Activated CD4-positive, alpha-beta memory T cell treated with anti-CD3 and anti-CD28 coated beads for 36 hours (primary cell): ENCODE measurements around the gene CARM1. TPM values are rescaled to one million over a fixed set of nuclear protein-coding genes. Genes with fewer than 3 reads are reported as not detected.

Experiments
- CTCF ChIA-PET: fragments of 350-600 bp; sonication (Branson Sonifier 250); formaldehyde crosslinking; loops from one replicate; lab custom pipeline; 2021; ENCODE audit warnings: antibody characterized with exemption, inconsistent platforms; lab: Charles Lee
- POLR2A ChIA-PET: fragments of 350-600 bp; sonication (Branson Sonifier 250); formaldehyde crosslinking; loops from one replicate; lab custom pipeline; 2021; ENCODE audit warnings: antibody characterized with exemption; lab: Charles Lee
- DNase-seq: peaks from one replicate; pipeline ENCODE4 v3.0.0-alpha.2; 2020
- H3K27ac Mint-ChIP-seq: one replicate; pipeline ENCODE4 v1.8.0; 2021; ENCODE audit warnings: mixed read lengths
- H3K27me3 Mint-ChIP-seq: one replicate; pipeline ENCODE4 v1.8.0; 2021; ENCODE audit warnings: mixed read lengths
- H3K36me3 Mint-ChIP-seq: one replicate; pipeline ENCODE4 v1.8.0; 2021; ENCODE audit warnings: mixed read lengths
- H3K4me1 Mint-ChIP-seq: one replicate; pipeline ENCODE4 v1.8.0; 2021; ENCODE audit warnings: low read depth, mixed read lengths
- H3K4me3 Mint-ChIP-seq: one replicate; pipeline ENCODE4 v1.8.0; 2021; ENCODE audit warnings: mild to moderate bottlenecking, mixed read lengths
- H3K9me3 Mint-ChIP-seq: one replicate; pipeline ENCODE4 v1.8.0; 2021; ENCODE audit warnings: mixed read lengths
- intact Hi-C: fragments of 100-400 bp; cut with micrococcal nuclease; formaldehyde crosslinking; loops from one replicate; pipeline ENCODE4 v1.15.1; 2023
- total RNA-seq, 2 experiments: library from RNA; stranded (reverse); gene quantifications; one replicate each; pipeline ENCODE4 v1.2.3, GENCODE V29; 2021

Gene CARM1
- total RNA-seq, 2 experiments from 2014 or later: 75.0 to 78.3 TPM

DNA sequence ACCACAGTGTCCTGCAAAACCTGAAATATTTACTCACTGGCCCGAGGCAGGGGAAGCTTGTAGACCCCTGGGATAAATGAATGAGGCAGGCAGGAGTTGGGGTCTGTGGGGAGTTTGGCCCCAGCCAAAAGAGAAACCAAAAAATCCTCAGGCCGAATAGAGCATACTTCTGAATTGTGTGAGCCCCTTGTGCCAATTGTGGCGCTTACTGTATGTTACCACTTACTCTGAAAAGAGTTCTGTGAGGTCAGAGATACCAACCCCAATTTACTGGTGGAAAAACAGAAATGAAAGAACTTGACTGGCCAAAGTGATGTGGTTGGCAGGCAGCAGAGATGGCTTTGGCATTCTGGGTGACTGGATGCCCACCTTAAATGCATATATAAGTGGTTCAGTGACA, 6.9 kb downstream of the CARM1 start:
- no peak for DNase-seq
- no peak overlapping the region for H3K4me3 Mint-ChIP-seq

DNA sequence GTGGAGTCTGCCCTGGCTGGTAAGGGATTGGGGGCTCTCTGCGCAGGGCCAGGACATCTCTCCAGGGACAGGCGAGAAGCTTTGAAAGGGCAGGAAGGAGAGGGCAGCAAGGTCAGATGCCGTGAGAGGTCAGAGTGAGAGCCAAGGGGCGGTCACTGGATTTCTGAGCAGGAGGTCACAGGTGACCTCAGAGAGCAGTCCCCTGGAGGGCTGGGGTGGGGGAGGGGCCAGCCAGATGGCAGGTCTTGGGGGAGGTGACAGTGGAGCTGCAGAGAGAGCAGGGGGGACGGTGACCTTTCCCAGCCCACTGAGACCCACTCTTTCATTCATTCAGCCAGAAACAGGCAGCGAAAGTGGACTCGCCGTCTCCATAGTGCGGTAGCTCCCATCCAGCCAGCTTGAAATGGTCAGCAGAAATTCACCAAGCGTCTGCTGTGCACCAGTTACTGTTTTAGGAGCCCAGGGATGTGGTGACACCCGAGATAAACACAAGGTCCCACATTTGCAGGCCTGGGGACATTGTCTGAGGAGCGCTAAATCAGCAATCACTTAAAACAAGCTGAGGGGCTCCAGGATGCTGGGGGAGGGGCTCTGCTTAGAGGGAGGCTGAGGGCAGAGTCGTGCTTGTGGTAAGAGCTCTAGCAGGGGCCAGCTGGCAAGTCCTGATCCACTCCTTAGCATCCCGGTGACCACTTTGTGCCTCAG, 10.2 kb downstream of the CARM1 start:
- Mint-ChIP-seq H3K27me3 (no peaks in the 10 kb centered on the region), H3K9me3 (no peaks in the 10 kb centered on the region), H3K4me1 (peaks cover 25% of the 10 kb centered on the region), H3K27ac (no peak overlapping the region), H3K36me3 (peaks cover 6% of the 10 kb centered on the region), H3K4me3 (no peak overlapping the region)
- CTCF ChIA-PET: interaction anchor here (0.6 to 1.3 kb wide), 6 partner anchors 10 to 166 kb away, joined by 3 to 4 read pairs (median 3); partner anchors contain the start of gene CARM1
- intact Hi-C loops: no loop called here
- DNase-seq: no peak
- POLR2A ChIA-PET: no interaction called here

More for the DNA sequence above, 6.9 kb downstream of the CARM1 start:
- POLR2A ChIA-PET: no interaction called here
- no peaks in the 10 kb centered on the region for H3K9me3 Mint-ChIP-seq
- H3K4me1 Mint-ChIP-seq: peaks cover 30% of the 10 kb centered on the region
- CTCF ChIA-PET: interaction anchor here (1.3 to 2.7 kb wide), 3 partner anchors 14 to 58 kb away, joined by 3 to 16 read pairs (median 4); no protein-coding TSS in a partner anchor
- H3K27ac Mint-ChIP-seq: peak overlapping the region; percentile 81
- H3K27me3 Mint-ChIP-seq: no peaks in the 10 kb centered on the region
- peaks cover 9% of the 10 kb centered on the region for H3K36me3 Mint-ChIP-seq
- intact Hi-C loops: loop anchor here (2.0 kb wide), 1 partner anchor 51 kb away; the partner anchor contains the start of genes TIMM29 and YIPF2

DNA sequence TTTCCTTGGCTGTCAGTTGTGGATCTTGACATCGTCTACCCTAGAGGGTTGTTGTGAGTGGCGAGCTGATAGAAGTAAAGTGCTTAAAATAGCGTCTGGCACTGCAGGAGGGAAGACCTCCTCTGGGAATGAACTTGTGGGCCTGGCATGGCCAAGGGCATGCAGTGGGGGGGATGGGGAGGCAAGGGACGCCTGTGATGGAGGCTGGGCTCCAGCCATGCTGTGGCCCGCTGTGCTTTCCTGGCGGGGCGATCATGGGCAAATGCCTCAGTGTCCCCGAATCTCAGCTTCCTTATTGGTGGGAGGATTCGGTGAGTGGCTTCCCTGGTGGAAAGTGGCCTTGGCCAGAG, 10.7 kb downstream of the CARM1 start:
- no peak overlapping the region for H3K27ac Mint-ChIP-seq
- POLR2A ChIA-PET: no interaction called here
- DNase-seq: no peak
- no peaks in the 10 kb centered on the region for H3K27me3 Mint-ChIP-seq
- H3K4me3 Mint-ChIP-seq: no peak overlapping the region
- H3K36me3 Mint-ChIP-seq: peaks cover 6% of the 10 kb centered on the region
- CTCF ChIA-PET: interaction anchor here (0.6 to 1.3 kb wide), 3 partner anchors 11 to 166 kb away, joined by 3 to 4 read pairs (median 3); partner anchors contain the start of gene CARM1
- intact Hi-C loops: no loop called here
- H3K9me3 Mint-ChIP-seq: no peaks in the 10 kb centered on the region
- peaks cover 20% of the 10 kb centered on the region for H3K4me1 Mint-ChIP-seq

DNA sequence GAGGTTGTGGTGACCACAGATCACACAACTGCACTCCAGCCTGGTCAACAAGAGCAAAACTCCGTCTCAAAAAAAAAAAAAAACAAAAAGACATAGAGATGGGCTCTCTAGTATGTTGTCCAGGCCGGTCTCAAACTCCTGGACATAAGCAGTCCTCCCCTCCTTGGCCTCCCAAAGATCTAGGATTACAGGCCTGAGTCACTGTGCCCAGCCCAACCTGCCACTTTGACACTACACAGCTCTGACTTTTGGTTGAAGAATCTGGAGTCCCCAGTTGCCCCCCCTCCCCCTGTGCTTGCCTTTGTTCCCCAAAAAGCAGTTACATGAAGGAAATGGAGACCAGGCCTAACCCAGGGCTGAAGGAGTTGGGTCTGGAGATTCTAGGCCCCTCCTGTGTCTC, 12.9 kb downstream of the CARM1 start:
- Mint-ChIP-seq H3K36me3 (peaks cover 3% of the 10 kb centered on the region), H3K4me1 (peaks cover 6% of the 10 kb centered on the region), H3K27ac (no peak overlapping the region), H3K9me3 (no peaks in the 10 kb centered on the region), H3K27me3 (no peaks in the 10 kb centered on the region), H3K4me3 (no peak overlapping the region)
- ChIA-PET POLR2A (no interaction called here), CTCF (no interaction called here)
- intact Hi-C loops: no loop called here
- DNase-seq: no peak

DNA sequence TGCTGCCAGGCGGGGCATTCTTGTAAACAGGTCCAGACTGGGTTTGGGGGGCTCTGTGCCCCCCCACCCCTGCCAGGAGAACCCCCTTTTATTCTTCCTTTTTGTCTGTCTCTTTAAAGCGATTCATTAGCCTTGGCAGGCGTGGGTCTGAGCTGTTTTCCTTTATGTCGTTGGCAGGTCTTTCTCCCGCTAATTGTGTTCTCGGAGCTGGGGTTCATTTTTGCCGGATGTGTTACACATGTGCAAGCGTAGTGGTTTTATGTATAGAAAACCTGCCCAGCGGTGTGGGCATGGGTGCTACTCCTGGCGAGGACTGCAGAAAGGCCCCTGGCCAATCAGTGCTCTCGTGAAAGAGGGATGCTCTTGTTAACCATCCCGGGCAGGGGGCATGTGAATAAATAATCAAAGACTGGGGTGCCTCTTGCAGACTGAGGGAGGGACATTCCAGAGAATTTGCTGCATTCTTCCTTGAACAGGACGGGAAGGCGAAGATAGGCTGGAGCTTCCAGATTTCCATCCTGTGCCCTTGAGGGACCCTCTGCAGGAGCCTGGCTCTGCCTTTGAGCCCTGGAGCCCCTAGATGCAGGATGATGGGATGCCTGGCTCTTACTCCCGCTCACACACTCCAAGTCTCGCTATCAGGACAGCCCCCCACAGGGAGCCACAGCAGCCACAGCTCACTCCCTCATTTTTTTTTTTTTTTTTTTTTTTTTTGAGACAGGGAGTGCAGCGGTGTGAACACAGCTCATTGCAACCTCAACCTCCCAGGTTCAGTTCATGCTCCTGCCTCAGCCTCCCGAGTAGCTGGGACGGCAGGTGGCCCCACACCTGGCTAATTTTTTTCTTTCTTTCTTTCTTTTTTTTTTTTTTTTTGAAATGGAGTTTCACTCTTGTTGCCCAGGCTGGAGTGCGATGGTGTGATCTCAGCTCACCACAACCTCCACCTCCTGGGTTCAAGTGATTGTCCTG, 14.1 kb downstream of the CARM1 start:
- no peak overlapping the region for H3K4me3 Mint-ChIP-seq
- H3K27ac Mint-ChIP-seq: no peak overlapping the region
- peaks cover 2% of the 10 kb centered on the region for H3K4me1 Mint-ChIP-seq
- CTCF ChIA-PET: interaction anchor here (0.6 kb wide), 1 partner anchor 313 kb away, joined by 3 read pairs; no protein-coding TSS in a partner anchor
- H3K27me3 Mint-ChIP-seq: no peaks in the 10 kb centered on the region
- H3K36me3 Mint-ChIP-seq: no peaks in the 10 kb centered on the region
- intact Hi-C loops: no loop called here
- H3K9me3 Mint-ChIP-seq: no peaks in the 10 kb centered on the region
- POLR2A ChIA-PET: no interaction called here
- no peak for DNase-seq

DNA sequence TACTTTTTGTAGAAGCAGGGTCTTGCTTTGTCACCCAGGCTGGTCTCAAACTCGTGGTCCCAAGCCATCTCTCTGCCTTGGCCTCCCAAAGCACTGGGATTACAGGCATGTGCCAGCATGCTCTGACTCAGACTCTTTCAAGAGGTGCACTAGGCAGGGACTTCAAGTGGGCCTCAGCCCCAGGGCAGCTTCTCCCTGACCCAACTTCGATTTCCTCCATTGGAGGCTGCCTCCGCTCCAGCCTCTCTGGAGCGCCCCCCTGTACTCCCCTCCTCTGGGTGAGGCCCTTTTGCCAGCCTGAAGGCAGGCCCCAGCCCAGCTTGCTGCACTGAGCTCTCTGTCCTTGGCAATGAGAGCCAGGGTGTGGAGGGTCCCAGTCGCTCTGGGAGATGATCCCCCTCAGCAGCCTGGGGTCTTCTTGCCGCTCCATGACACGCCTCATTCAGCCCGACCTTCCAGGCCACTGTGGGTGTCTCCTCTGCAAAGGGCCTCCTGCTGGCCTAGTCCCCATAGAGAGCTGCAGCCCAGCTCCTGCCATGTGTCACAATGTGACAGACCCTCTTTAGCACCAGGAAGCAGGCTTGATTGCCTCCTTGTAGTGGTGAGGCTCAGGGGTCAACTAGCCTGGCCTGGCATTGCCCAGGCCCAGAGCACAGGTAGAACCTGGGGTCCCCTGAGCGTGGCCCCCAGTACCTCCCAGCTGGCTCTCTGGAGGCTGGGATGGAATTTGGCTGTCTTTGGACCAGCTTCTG, 16.4 kb downstream of the CARM1 start:
- intact Hi-C loops: no loop called here
- no peak for DNase-seq
- POLR2A ChIA-PET: no interaction called here
- peaks cover 2% of the 10 kb centered on the region for H3K4me1 Mint-ChIP-seq
- CTCF ChIA-PET: interaction anchor here (1.5 to 1.9 kb wide), 2 partner anchors 23 to 170 kb away, joined by 4 to 5 read pairs; partner anchors contain the start of gene DNM2
- no peaks in the 10 kb centered on the region for H3K36me3 Mint-ChIP-seq
- no peaks in the 10 kb centered on the region for H3K9me3 Mint-ChIP-seq
- H3K27me3 Mint-ChIP-seq: no peaks in the 10 kb centered on the region
- H3K27ac Mint-ChIP-seq: no peak overlapping the region
- H3K4me3 Mint-ChIP-seq: no peak overlapping the region

DNA sequence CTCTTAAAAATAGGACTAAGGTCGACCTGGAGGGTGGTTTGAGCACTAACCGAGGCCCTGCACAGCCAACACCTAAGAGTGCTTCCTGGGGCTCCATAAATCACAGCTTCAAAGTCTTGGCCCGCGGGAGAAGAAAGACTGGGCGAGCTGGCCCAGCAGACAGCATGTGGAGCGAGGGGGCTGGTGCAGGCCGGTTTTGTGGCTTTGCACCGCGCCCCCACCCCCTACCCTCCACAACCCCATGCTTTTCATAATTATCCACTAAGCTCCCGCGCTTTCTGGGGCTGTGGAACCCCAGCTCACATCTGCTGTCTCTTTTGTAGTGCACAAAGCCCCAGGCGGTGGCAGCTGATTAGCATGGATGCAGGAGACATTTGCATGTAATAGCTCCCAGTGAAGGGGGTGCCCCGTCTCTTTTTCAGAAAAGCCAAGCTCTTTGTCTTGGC, 17.1 kb downstream of the CARM1 start:
- no peaks in the 10 kb centered on the region for H3K27me3 Mint-ChIP-seq
- no peak for DNase-seq
- no peaks in the 10 kb centered on the region for H3K9me3 Mint-ChIP-seq
- H3K36me3 Mint-ChIP-seq: no peaks in the 10 kb centered on the region
- no peak overlapping the region for H3K27ac Mint-ChIP-seq
- no peak overlapping the region for H3K4me3 Mint-ChIP-seq
- intact Hi-C loops: no loop called here
- H3K4me1 Mint-ChIP-seq: peaks cover 2% of the 10 kb centered on the region
- ChIA-PET POLR2A (no interaction called here), CTCF (interaction anchor here (0.6 to 1.9 kb wide), 3 partner anchors 24 to 368 kb away, joined by 3 to 5 read pairs (median 4); partner anchors contain the start of gene DNM2)

DNA sequence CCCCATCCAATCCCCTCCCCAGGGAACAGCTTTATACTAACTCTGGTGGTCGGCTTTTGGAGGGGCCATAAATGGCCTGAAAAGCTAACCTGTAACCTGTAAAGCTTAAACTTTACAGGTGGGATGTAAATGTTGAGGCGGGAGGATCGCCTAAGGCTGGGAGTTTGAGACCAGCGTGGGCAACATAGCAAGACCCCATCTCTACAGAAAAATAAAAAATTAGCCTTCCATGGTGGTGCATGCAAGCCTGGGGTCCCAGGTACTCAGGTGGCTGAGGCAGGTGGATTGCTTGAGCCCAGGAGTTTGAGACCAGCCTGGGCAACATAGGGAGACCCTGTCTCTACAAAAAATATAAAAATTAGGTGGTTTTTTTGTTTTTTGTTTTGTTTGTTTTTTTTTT, 18.5 kb downstream of the CARM1 start:
- CTCF ChIA-PET: interaction anchor here (1.0 kb wide), 1 partner anchor 19 kb away, joined by 3 read pairs; the partner anchor contains the start of gene CARM1
- H3K9me3 Mint-ChIP-seq: no peaks in the 10 kb centered on the region
- no peak overlapping the region for H3K27ac Mint-ChIP-seq
- POLR2A ChIA-PET: no interaction called here
- H3K27me3 Mint-ChIP-seq: no peaks in the 10 kb centered on the region
- H3K4me3 Mint-ChIP-seq: no peak overlapping the region
- no peak for DNase-seq
- intact Hi-C loops: no loop called here
- H3K36me3 Mint-ChIP-seq: no peaks in the 10 kb centered on the region
- peaks cover 2% of the 10 kb centered on the region for H3K4me1 Mint-ChIP-seq

DNA sequence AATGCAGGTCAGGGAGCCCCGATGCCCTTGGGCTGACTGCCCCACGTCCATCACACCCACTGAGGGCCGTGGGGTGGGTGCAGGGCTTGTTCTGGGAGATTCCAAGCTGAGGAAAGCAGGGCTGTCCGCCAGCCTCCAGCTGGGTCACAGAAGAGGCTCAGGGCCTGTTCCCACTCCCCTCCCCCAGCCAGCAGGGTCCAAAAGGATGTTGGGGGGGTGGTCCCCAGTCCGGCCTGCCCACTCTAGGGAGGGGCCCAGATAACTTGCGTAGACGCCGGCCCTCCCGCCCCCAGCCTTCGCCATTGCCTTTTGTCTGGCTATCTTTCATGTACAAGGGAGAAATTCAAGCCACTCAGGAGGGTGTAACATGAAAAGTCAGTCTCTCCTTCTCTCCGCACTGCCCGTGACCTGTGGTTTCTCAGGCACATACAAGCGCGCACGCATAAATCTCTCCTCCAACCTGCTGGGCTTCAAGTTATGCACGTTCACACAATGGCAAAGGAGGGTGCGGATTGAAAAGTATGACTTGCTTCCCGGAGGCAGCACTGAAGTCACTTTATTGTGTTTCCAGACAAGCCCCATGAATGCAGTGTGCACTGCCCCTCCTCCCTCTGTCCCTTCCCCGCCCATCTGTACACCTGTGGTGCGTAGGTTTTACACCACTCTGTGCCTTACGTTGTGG, 20.2 kb downstream of the CARM1 start:
- CTCF ChIA-PET: no interaction called here

DNA sequence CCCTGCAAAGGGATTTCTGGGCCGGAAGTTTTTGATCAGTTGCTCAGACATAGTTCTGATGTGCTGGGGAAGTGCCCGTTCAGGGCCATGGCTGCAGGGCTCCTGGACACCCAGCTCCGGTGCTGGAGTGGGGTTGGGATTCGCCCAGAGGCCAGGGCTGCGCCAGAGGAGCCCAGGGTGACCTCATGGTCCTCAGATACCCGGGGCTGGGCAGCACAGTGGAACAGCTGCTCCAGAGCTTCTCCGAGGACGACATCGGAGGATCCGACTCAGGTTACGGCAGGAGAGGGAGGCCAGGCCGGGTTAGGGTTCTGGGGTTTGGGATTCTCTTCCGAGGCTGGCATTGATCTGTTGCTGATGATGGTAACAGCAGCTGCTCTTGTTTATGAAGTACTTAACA, 20.9 kb downstream of the CARM1 start:
- no peak overlapping the region for H3K27ac Mint-ChIP-seq
- ChIA-PET CTCF (no interaction called here), POLR2A (no interaction called here)
- H3K36me3 Mint-ChIP-seq: no peaks in the 10 kb centered on the region
- no peaks in the 10 kb centered on the region for H3K27me3 Mint-ChIP-seq
- peaks cover 11% of the 10 kb centered on the region for H3K4me1 Mint-ChIP-seq
- no peaks in the 10 kb centered on the region for H3K9me3 Mint-ChIP-seq
- intact Hi-C loops: no loop called here
- H3K4me3 Mint-ChIP-seq: no peak overlapping the region
- no peak for DNase-seq

More for the DNA sequence above, 20.2 kb downstream of the CARM1 start:
- Mint-ChIP-seq H3K9me3 (no peaks in the 10 kb centered on the region), H3K36me3 (no peaks in the 10 kb centered on the region), H3K27me3 (no peaks in the 10 kb centered on the region), H3K4me3 (no peak overlapping the region), H3K27ac (no peak overlapping the region), H3K4me1 (peaks cover 7% of the 10 kb centered on the region)
- POLR2A ChIA-PET: no interaction called here
- no peak for DNase-seq
- intact Hi-C loops: no loop called here

DNA sequence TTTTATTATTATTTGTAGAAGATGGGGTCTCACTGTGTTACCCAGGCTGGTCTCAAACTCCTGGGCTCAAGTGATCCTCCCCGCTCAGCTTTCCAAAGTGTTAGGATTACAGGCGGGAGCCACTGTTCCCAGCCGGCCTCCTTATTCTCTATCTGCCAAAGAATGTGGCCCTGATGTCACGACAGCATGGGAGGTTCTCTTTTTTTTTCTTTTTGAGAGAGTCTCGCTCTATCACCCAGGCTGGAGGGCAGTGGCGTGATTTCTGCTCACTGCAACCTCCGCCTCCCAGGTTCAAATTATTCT, 23.5 kb downstream of the CARM1 start:
- CTCF ChIA-PET: interaction anchor here (1.5 kb wide), 1 partner anchor 31 kb away, joined by 3 read pairs; no protein-coding TSS in a partner anchor

More for the DNA sequence above, 23.5 kb downstream of the CARM1 start:
- H3K36me3 Mint-ChIP-seq: no peaks in the 10 kb centered on the region
- no peak for DNase-seq
- H3K4me1 Mint-ChIP-seq: peaks cover 11% of the 10 kb centered on the region
- no peaks in the 10 kb centered on the region for H3K27me3 Mint-ChIP-seq
- POLR2A ChIA-PET: no interaction called here
- no peak overlapping the region for H3K4me3 Mint-ChIP-seq
- intact Hi-C loops: no loop called here
- no peak overlapping the region for H3K27ac Mint-ChIP-seq
- no peaks in the 10 kb centered on the region for H3K9me3 Mint-ChIP-seq
